Right lobe of liver (tissue), 6 donors: Measurements from ENCODE around the gene LOXL1. TPM values are rescaled to one million over a fixed set of nuclear protein-coding genes. Genes with fewer than 3 reads are reported as not detected.
"Not testable (repeated sequence)": the region's sequence is repeated elsewhere in the genome, so short reads cannot be mapped to it uniquely, and the experiment has no call there.

ENCODE experiments used
- ATAC-seq, 4 donors: fragments of 200-7000 bp; cut with Tn5 transposase; one replicate each; pipeline ENCODE4 v1.9.1; 2020; ENCODE audit warnings: mild to moderate bottlenecking in 4 of 4, moderate library complexity in 4 of 4
- DNase-seq, 3 donors: peaks; one replicate each; pipeline ENCODE4 v3.0.0-alpha.2; 2020
- H3K27ac ChIP-seq, 3 donors: fragments of 200-600 bp; one replicate each; pipeline ENCODE4 v1.8.0; 2022
- H3K27me3 ChIP-seq, 2 donors: fragments of 200-600 bp; one replicate each; pipeline ENCODE4 v1.8.0; 2022
- H3K36me3 ChIP-seq, 4 donors: fragments of 200-600 bp; sonication (generic) in 1 of 4; one replicate each; pipeline versions ENCODE4 v1.5.1 to v1.8.0; 2017 to 2022; ENCODE audit warnings: control low read depth in 1 of 4
- H3K4me1 ChIP-seq, 4 donors: fragments of 200-600 bp; sonication (generic) in 1 of 4; one replicate each; pipeline versions ENCODE4 v1.5.1 to v1.8.0; 2017 to 2022; ENCODE audit warnings: control low read depth in 1 of 4
- H3K4me3 ChIP-seq, 3 donors: fragments of 200-600 bp; one replicate each; pipeline ENCODE4 v1.8.0; 2022
- H3K9me3 ChIP-seq, 4 donors: fragments of 200-600 bp; sonication (generic) in 1 of 4; one replicate each; pipeline versions ENCODE4 v1.5.1 to v1.8.0; 2017 to 2022; ENCODE audit warnings: control low read depth in 1 of 4
- CTCF ChIP-seq, 4 donors: fragments of 200-600 bp in 3 of 4; fragments of 450-650 bp in 1 of 4; IDR thresholded peaks; one replicate each; pipeline versions ENCODE4 v1.5.1 to v1.8.0; 2016 to 2022; ENCODE audit warnings: antibody characterized with exemption in 4 of 4, mild to moderate bottlenecking in 2 of 4
- POLR2A ChIP-seq: fragments of 450-650 bp; IDR thresholded peaks from one replicate; pipeline ENCODE4 v1.6.1; 2017; ENCODE audit warnings: antibody characterized with exemption, mild to moderate bottlenecking
- WGBS: methylation state at CpG from one replicate; pipeline ENCODE4 v1.1.6; 2018; ENCODE audit warnings: low coverage, low lambda C conversion rate; ENCODE audit not compliant: insufficient coverage; ENCODE audit errors: missing lambda C conversion rate; 5-methylcytosine and 5-hydroxymethylcytosine counted together
- intact Hi-C, 2 donors: fragments of 100-400 bp; cut with DNase I; formaldehyde crosslinking; loops; one replicate each; pipeline versions ENCODE4 v1.11.2 to v1.14.1; 2022
- total RNA-seq, 6 experiments: library from RNA; depleted of rRNA in 2 of 6; stranded (reverse); fragments of >200 nt in 2 of 6; fragmentation: NEBNext Ultra II Directional in 3 of 6; extraction: Animal tissue kit (Norgen Biotek cat#: 25700) in 3 of 6; gene quantifications; one replicate each; pipeline versions ENCODE4 v1.1.0 to v1.2.4, GENCODE V29; 2016 to 2023
- donor health status: DM: no; HTN: yes; CAD: no.
- donor health status: DM: no; HTN: no; CAD: no.
- donor health status: DM: no; HTN: no; CAD: no.
- donor health status: DM: no; HTN: yes; CAD: no.
- donor health status: DM: no; HTN: yes; CAD: no.

Gene LOXL1
- total RNA-seq, 6 experiments from 2014 or later, result 0.29 to 2.3 (median 0.83) TPM

DNA sequence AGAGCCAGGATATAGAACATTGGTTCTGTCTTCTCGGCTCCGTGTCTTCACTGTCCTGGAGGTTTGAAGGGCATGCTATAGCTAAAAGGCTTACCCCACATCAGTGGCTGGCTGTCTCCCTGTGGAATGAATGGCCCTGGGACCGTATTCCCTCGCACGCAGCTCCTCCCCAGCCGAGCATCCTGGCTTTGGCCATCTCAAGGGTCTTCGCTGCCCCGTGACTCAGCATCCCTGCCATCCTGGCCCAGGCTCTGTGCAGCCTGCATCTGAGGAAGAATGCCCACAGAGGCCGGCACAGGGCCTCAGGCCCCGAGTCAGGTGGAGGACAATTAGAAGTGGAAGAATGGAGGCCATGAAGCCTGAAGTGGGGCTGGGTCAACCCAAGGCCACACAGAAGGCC, 11.0 kb downstream of the LOXL1 start:
- Histone ChIP-seq H3K36me3 (no peaks in the 10 kb centered on the region), H3K27ac (no peak overlapping the region), H3K27me3 (no peaks in the 10 kb centered on the region), H3K9me3 (no peaks in the 10 kb centered on the region), H3K4me3 (no peak overlapping the region), H3K4me1 (peaks cover 0 to 12% (median 0%) of the 10 kb centered on the region in 4 donors)
- TF ChIP-seq POLR2A (no peak), CTCF (IDR thresholded peaks at IDR 0.05) (no peak)
- ATAC-seq (no peak), DNase-seq (peak in 1 of 3 donors; percentile 43)
- 67% methylated on average over 3 of the region's 10 CpGs for WGBS
- intact Hi-C loops, result no loop called here

DNA sequence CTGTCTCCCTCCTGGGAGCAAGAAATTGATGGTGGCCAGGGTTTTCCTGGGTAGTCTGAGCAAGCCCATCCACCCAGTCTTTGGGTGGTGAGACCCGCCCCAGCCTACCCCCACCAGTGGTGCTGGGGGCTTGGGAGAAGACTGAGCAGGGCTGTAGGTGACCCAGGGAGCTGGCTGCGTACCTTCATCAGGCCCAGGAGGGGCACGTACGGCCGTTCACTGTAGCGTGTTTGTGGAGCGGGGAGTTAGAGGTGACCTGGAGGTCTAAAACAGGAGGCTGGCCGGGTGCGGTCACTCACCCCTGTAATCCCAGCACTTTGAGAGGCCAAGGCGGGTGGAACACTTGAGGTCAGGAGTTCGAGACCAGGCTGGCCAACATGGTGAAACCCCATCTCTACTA, 11.5 kb downstream of the LOXL1 start:
- Histone ChIP-seq H3K9me3 (no peaks in the 10 kb centered on the region), H3K27me3 (no peaks in the 10 kb centered on the region), H3K4me1 (peaks cover 0 to 12% (median 0%) of the 10 kb centered on the region in 4 donors), H3K27ac (no peak overlapping the region), H3K36me3 (no peaks in the 10 kb centered on the region), H3K4me3 (no peak overlapping the region)
- 93% methylated on average over 5 of the region's 11 CpGs for WGBS
- TF ChIP-seq CTCF (IDR thresholded peaks at IDR 0.05) (no peak), POLR2A (no peak)
- ATAC-seq (no peak), DNase-seq (peak in 1 of 3 donors; percentile 42)
- intact Hi-C loops, result no loop called here

DNA sequence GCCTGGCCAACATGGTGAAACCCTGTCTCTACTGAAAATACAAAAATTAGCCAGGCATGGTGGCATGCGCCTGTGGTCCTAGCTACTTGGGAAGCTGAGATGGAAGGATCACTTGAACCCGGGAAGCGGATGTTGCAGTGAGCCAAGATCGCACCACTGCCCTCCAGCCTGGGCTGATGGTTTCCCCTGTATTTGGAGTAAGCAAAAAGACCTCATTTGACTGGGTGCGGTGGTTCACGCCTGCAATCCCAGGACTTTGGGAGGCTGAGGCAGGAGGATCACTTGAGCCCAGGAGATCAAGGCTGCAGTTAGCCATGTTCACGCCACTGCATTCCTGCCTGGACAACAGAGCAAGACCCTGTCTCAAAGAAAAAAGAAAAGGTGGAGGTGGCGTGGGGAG, 12.3 kb downstream of the LOXL1 start:
- DNase-seq, H3K27me3 ChIP-seq, H3K27ac ChIP-seq, H3K36me3 ChIP-seq, H3K4me3 ChIP-seq, intact Hi-C loops, ATAC-seq, H3K9me3 ChIP-seq: not testable (repeated sequence)
- H3K4me1 ChIP-seq, result peaks cover 0 to 12% (median 0%) of the 10 kb centered on the region in 4 donors
- WGBS, result 67% methylated on average over 3 of the region's 8 CpGs

DNA sequence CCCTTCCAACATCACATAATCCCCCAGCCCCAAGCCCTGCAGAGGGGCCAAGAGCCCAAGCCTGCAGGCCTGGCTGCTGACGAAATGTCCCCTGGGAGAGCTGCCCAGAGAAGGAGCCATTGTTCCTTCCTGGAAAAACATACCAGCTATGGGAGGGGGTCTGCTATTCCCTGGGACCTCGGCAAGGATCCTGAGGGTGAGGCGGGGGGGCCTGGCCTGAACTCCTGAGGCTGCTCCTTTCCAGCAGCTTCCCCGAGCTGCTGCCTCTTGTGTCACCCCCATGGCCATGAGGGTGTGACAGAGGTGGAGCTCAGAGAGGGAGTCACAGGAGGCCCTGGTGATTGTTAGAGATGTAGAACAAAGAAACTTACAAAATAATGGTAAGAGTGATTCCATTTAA, 12.9 kb downstream of the LOXL1 start:
- no peaks in the 10 kb centered on the region for H3K27me3 ChIP-seq
- 83% methylated on average over 4 of the region's 4 CpGs for WGBS
- intact Hi-C loops, result no loop called here
- peaks cover 0 to 12% (median 0%) of the 10 kb centered on the region in 4 donors for H3K4me1 ChIP-seq
- ATAC-seq (no peak), DNase-seq (peak in 1 of 3 donors; percentile 24)
- no peaks in the 10 kb centered on the region for H3K36me3 ChIP-seq
- H3K27ac ChIP-seq, result no peak overlapping the region
- TF ChIP-seq CTCF (IDR thresholded peaks at IDR 0.05), result no peak
- no peaks in the 10 kb centered on the region for H3K9me3 ChIP-seq
- no peak overlapping the region for H3K4me3 ChIP-seq

DNA sequence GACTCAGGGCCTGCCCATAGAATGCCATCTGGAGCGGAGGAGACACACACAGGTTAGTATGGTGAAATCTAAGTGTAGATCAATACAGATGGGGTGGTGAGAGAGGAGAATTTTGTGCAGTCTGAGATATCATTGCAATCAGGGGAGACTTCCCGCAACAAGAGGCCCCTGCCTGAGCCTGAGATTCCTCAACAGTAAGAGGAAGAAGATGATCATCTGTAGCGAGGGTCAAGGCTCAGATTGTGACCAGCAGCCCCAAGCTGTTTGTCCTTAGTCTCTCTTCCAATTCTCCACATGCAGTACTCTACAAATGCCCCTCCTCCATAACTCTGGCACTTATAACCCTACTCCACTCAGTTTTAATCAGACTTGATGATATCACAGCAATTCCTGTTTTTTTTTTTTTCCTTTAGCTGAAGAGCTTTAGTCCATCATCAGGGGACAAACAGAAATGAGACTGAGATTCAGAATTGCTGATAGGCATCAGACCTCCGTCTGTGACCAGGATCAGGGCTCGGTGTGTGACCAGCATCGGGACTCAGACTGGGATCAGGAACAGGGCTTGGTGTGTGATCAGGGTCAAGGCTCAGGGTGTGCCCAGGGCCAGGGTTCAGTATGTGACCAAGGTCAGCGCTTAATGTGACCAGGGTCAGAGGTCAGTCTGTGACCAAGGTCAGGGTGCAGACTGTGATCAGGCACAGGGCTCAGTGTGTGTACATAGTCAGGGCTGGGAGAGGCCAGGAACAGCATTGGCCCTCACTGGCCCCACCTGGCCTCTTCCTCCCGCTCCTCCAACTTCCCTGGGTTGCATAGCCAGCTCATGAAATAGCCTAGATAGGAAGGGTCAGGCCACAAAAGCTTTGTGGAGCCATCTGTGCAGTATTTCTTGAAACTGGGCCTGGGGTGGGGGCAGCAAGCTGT, 14.1 kb downstream of the LOXL1 start:
- Histone ChIP-seq H3K4me3 (no peak overlapping the region), H3K36me3 (no peaks in the 10 kb centered on the region), H3K4me1 (peaks cover 0 to 12% (median 0%) of the 10 kb centered on the region in 4 donors), H3K27me3 (no peaks in the 10 kb centered on the region), H3K27ac (no peak overlapping the region), H3K9me3 (no peaks in the 10 kb centered on the region)
- intact Hi-C loops, result no loop called here
- 65% methylated on average over 6 of the region's 8 CpGs for WGBS
- TF ChIP-seq CTCF (IDR thresholded peaks at IDR 0.05), result no peak
- TF ChIP-seq POLR2A, result no peak
- DNase-seq (peak in 1 of 3 donors; percentile 63), ATAC-seq (peak; percentile 65 to 88 (median 82))
